ENCODE measurements around the gene SPATC1L.
"Not testable (repeated sequence)": the region's sequence is repeated elsewhere in the genome, so short reads cannot be mapped to it uniquely, and the experiment has no call there.

The SPATC1L gene

GRCh38 chr21:46206163-46207005 lies 22.1 kb upstream of the SPATC1L start:
- Histone ChIP-seq H3K4me1 (ENCODE audit: control insufficient read depth in 1 of 2, insufficient read depth in 2 of 2, low read length in 2 of 2) (no peaks in the 10 kb centered on the region), H3K4me3 (ENCODE audit: low read depth in 1 of 2, low read length in 2 of 2) (no peak overlapping the region), H3K9me3 (ENCODE audit: control insufficient read depth in 1 of 2, low read length in 2 of 2) (no peaks in the 10 kb centered on the region), H3K27ac (ENCODE audit: low read length) (no peak overlapping the region), H3K36me3 (ENCODE audit: control insufficient read depth in 1 of 2, insufficient read depth in 2 of 2, low read length in 2 of 2) (peaks cover 9 to 77% of the 10 kb centered on the region in 2 donors), H3K27me3 (ENCODE audit: low read depth, low read length) (no peaks in the 10 kb centered on the region)

- no peaks in the 10 kb centered on the region for H3K4me1 ChIP-seq (ENCODE audit: control insufficient read depth in 1 of 2, insufficient read depth in 2 of 2, low read length in 2 of 2)
- no peaks in the 10 kb centered on the region for H3K27me3 ChIP-seq (ENCODE audit: low read depth, low read length)
- peaks cover 9 to 70% of the 10 kb centered on the region in 2 donors for H3K36me3 ChIP-seq (ENCODE audit: control insufficient read depth in 1 of 2, insufficient read depth in 2 of 2, low read length in 2 of 2)
- no peak overlapping the region for H3K27ac ChIP-seq (ENCODE audit: low read length)
- H3K9me3 ChIP-seq (ENCODE audit: control insufficient read depth in 1 of 2, low read length in 2 of 2) = no peaks in the 10 kb centered on the region
- no peak overlapping the region for H3K4me3 ChIP-seq (ENCODE audit: low read depth in 1 of 2, low read length in 2 of 2)
These were observed 21.5 kb upstream of the SPATC1L start for GRCh38 chr21:46205766-46206162.

- Histone ChIP-seq H3K27me3 (ENCODE audit: low read depth, low read length) (no peaks in the 10 kb centered on the region), H3K4me3 (ENCODE audit: low read depth in 1 of 2, low read length in 2 of 2) (no peak overlapping the region), H3K27ac (ENCODE audit: low read length) (no peak overlapping the region), H3K4me1 (ENCODE audit: control insufficient read depth in 1 of 2, insufficient read depth in 2 of 2, low read length in 2 of 2) (no peaks in the 10 kb centered on the region), H3K36me3 (ENCODE audit: control insufficient read depth in 1 of 2, insufficient read depth in 2 of 2, low read length in 2 of 2) (peaks cover 9 to 68% of the 10 kb centered on the region in 2 donors), H3K9me3 (ENCODE audit: control insufficient read depth in 1 of 2, low read length in 2 of 2) (no peaks in the 10 kb centered on the region)
These were observed 20.9 kb upstream of the SPATC1L start for GRCh38 chr21:46205166-46205565.

GRCh38 chr21:46203203-46203600 lies 18.9 kb upstream of the SPATC1L start:
- Histone ChIP-seq H3K4me1 (ENCODE audit: control insufficient read depth in 1 of 2, insufficient read depth in 2 of 2, low read length in 2 of 2) (no peaks in the 10 kb centered on the region), H3K36me3 (ENCODE audit: control insufficient read depth in 1 of 2, insufficient read depth in 2 of 2, low read length in 2 of 2) (peaks cover 15 to 63% of the 10 kb centered on the region in 2 donors), H3K27ac (ENCODE audit: low read length) (no peak overlapping the region), H3K4me3 (ENCODE audit: low read depth in 1 of 2, low read length in 2 of 2) (no peak overlapping the region), H3K9me3 (ENCODE audit: control insufficient read depth in 1 of 2, low read length in 2 of 2) (no peaks in the 10 kb centered on the region), H3K27me3 (ENCODE audit: low read depth, low read length) (no peaks in the 10 kb centered on the region)

GRCh38 chr21:46202592-46203202 lies 18.4 kb upstream of the SPATC1L start:
- no peak overlapping the region for H3K4me3 ChIP-seq (ENCODE audit: low read depth in 1 of 2, low read length in 2 of 2)
- H3K27ac ChIP-seq (ENCODE audit: low read length) = no peak overlapping the region
- H3K4me1 ChIP-seq (ENCODE audit: control insufficient read depth in 1 of 2, insufficient read depth in 2 of 2, low read length in 2 of 2) = no peaks in the 10 kb centered on the region
- no peaks in the 10 kb centered on the region for H3K27me3 ChIP-seq (ENCODE audit: low read depth, low read length)
- H3K9me3 ChIP-seq (ENCODE audit: control insufficient read depth in 1 of 2, low read length in 2 of 2) = no peaks in the 10 kb centered on the region
- peaks cover 15 to 58% of the 10 kb centered on the region in 2 donors for H3K36me3 ChIP-seq (ENCODE audit: control insufficient read depth in 1 of 2, insufficient read depth in 2 of 2, low read length in 2 of 2)

- H3K4me3 ChIP-seq (ENCODE audit: low read depth in 1 of 2, low read length in 2 of 2); H3K27ac ChIP-seq (ENCODE audit: low read length); H3K4me1 ChIP-seq (ENCODE audit: control insufficient read depth in 1 of 2, insufficient read depth in 2 of 2, low read length in 2 of 2); H3K9me3 ChIP-seq (ENCODE audit: control insufficient read depth in 1 of 2, low read length in 2 of 2); H3K27me3 ChIP-seq (ENCODE audit: low read depth, low read length): not testable (repeated sequence)
- H3K36me3 ChIP-seq (ENCODE audit: control insufficient read depth in 1 of 2, insufficient read depth in 2 of 2, low read length in 2 of 2) = peaks cover 18 to 49% of the 10 kb centered on the region in 2 donors
These were observed 16.9 kb upstream of the SPATC1L start for GRCh38 chr21:46200877-46201803.

GRCh38 chr21:46199436-46200373 lies 15.4 kb upstream of the SPATC1L start:
- Histone ChIP-seq H3K9me3 (ENCODE audit: control insufficient read depth in 1 of 2, low read length in 2 of 2) (no peaks in the 10 kb centered on the region), H3K36me3 (ENCODE audit: control insufficient read depth in 1 of 2, insufficient read depth in 2 of 2, low read length in 2 of 2) (peaks cover 10 to 48% of the 10 kb centered on the region in 2 donors), H3K27ac (ENCODE audit: low read length) (no peak overlapping the region), H3K4me3 (ENCODE audit: low read depth in 1 of 2, low read length in 2 of 2) (no peak overlapping the region), H3K27me3 (ENCODE audit: low read depth, low read length) (no peaks in the 10 kb centered on the region), H3K4me1 (ENCODE audit: control insufficient read depth in 1 of 2, insufficient read depth in 2 of 2, low read length in 2 of 2) (no peaks in the 10 kb centered on the region)

GRCh38 chr21:46196733-46197132 lies 12.5 kb upstream of the SPATC1L start:
- Histone ChIP-seq H3K36me3 (ENCODE audit: control insufficient read depth in 1 of 2, insufficient read depth in 2 of 2, low read length in 2 of 2) (peaks cover 21 to 60% of the 10 kb centered on the region in 2 donors), H3K27me3 (ENCODE audit: low read depth, low read length) (no peaks in the 10 kb centered on the region), H3K27ac (ENCODE audit: low read length) (no peak overlapping the region), H3K9me3 (ENCODE audit: control insufficient read depth in 1 of 2, low read length in 2 of 2) (no peaks in the 10 kb centered on the region), H3K4me3 (ENCODE audit: low read depth in 1 of 2, low read length in 2 of 2) (no peak overlapping the region), H3K4me1 (ENCODE audit: control insufficient read depth in 1 of 2, insufficient read depth in 2 of 2, low read length in 2 of 2) (no peaks in the 10 kb centered on the region)

- H3K27me3 ChIP-seq (ENCODE audit: low read depth, low read length) = no peaks in the 10 kb centered on the region
- no peak overlapping the region for H3K27ac ChIP-seq (ENCODE audit: low read length)
- H3K4me3 ChIP-seq (ENCODE audit: low read depth in 1 of 2, low read length in 2 of 2) = no peak overlapping the region
- no peaks in the 10 kb centered on the region for H3K9me3 ChIP-seq (ENCODE audit: control insufficient read depth in 1 of 2, low read length in 2 of 2)
- no peaks in the 10 kb centered on the region for H3K4me1 ChIP-seq (ENCODE audit: control insufficient read depth in 1 of 2, insufficient read depth in 2 of 2, low read length in 2 of 2)
- H3K36me3 ChIP-seq (ENCODE audit: control insufficient read depth in 1 of 2, insufficient read depth in 2 of 2, low read length in 2 of 2) = peaks cover 21 to 70% of the 10 kb centered on the region in 2 donors
These were observed 11.4 kb upstream of the SPATC1L start for GRCh38 chr21:46195595-46196195.

Measured in muscle layer of duodenum (tissue), 2 donors.